Measurements from ENCODE around the gene NCKAP1.

GRCh38 chr2:182937870-182938269 is 100.4 kb downstream of the NCKAP1 start:
- no peak for TF ChIP-seq POLR2AphosphoS5 (IDR thresholded peaks at IDR 0.05)
- TF ChIP-seq POLR2A (IDR thresholded peaks at IDR 0.05): no peak
